Neural crest cell (in vitro differentiated cells): ENCODE data around the gene KRT33B. TPM values are rescaled to one million over a fixed set of nuclear protein-coding genes. Genes with fewer than 3 reads are reported as not detected.
"Not testable (repeated sequence)": the region's sequence is repeated elsewhere in the genome, so short reads cannot be mapped to it uniquely, and the experiment has no call there.

Experiments
- DNase-seq: peaks from one replicate; pipeline ENCODE4 v3.0.0; 2021; ENCODE audit warnings: low read depth, mixed read lengths, low spot score
- H3K27ac Mint-ChIP-seq: one replicate; pipeline ENCODE4 v1.8.0; 2021; ENCODE audit warnings: mild to moderate bottlenecking, mixed read lengths; ENCODE audit not compliant: unreplicated experiment
- H3K27me3 Mint-ChIP-seq: 2 replicates; pipeline ENCODE4 v1.8.0; 2021; ENCODE audit warnings: low read depth, mild to moderate bottlenecking, mixed read lengths
- H3K36me3 Mint-ChIP-seq: 2 replicates; pipeline ENCODE4 v1.8.0; 2021; ENCODE audit warnings: low read depth, mild to moderate bottlenecking, mixed read lengths
- H3K4me1 Mint-ChIP-seq: 2 replicates; pipeline ENCODE4 v1.8.0; 2021; ENCODE audit warnings: mixed read lengths
- H3K4me3 Mint-ChIP-seq: one replicate; pipeline ENCODE4 v1.8.0; 2021; ENCODE audit warnings: mild to moderate bottlenecking, mixed read lengths
- H3K9me3 Mint-ChIP-seq: 2 replicates; pipeline ENCODE4 v1.8.0; 2021; ENCODE audit warnings: mixed read lengths
- total RNA-seq: library from RNA; stranded (reverse); gene quantifications from 2 replicates; pipeline ENCODE4 v1.2.1, GENCODE V29; 2021
- TF ChIP-seq, protein P1 (sequence below): fragments of 200-600 bp; sonication (generic); conservative IDR thresholded peaks from 2 replicates; pipeline ENCODE4 v1.5.0; 2021; ENCODE audit warnings: antibody characterized with exemption, mild to moderate bottlenecking

Gene KRT33B
- total RNA-seq, 1 donor from 2014 or later: not detected

DNA sequence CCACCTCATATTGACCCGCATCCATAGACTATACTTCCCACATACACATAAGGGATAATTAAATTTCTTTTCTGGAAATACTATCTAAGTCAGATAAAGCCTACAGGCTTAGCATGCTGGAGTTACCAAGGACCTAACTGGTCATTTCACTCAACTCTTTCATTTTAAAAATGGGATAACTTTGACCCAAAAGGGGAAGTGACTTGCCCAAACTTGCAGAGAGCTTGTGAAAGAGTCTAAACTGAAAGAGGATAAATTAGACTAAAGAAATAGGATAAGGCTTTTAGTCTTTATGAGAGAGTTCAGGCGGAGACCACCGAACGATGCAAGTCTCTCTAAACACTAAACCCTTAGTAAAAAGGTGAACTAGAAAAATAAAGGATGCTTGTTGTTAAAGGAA, 15.1 kb downstream of the KRT33B start:
- TF ChIP-seq, protein P1, sequence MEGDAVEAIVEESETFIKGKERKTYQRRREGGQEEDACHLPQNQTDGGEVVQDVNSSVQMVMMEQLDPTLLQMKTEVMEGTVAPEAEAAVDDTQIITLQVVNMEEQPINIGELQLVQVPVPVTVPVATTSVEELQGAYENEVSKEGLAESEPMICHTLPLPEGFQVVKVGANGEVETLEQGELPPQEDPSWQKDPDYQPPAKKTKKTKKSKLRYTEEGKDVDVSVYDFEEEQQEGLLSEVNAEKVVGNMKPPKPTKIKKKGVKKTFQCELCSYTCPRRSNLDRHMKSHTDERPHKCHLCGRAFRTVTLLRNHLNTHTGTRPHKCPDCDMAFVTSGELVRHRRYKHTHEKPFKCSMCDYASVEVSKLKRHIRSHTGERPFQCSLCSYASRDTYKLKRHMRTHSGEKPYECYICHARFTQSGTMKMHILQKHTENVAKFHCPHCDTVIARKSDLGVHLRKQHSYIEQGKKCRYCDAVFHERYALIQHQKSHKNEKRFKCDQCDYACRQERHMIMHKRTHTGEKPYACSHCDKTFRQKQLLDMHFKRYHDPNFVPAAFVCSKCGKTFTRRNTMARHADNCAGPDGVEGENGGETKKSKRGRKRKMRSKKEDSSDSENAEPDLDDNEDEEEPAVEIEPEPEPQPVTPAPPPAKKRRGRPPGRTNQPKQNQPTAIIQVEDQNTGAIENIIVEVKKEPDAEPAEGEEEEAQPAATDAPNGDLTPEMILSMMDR: no peak
- Mint-ChIP-seq H3K4me3 (no peak overlapping the region), H3K27ac (no peak overlapping the region), H3K4me1 (no peaks in the 10 kb centered on the region), H3K27me3 (peaks cover 38% of the 10 kb centered on the region), H3K36me3 (no peaks in the 10 kb centered on the region), H3K9me3 (peaks cover 12% of the 10 kb centered on the region)
- no peak for DNase-seq

DNA sequence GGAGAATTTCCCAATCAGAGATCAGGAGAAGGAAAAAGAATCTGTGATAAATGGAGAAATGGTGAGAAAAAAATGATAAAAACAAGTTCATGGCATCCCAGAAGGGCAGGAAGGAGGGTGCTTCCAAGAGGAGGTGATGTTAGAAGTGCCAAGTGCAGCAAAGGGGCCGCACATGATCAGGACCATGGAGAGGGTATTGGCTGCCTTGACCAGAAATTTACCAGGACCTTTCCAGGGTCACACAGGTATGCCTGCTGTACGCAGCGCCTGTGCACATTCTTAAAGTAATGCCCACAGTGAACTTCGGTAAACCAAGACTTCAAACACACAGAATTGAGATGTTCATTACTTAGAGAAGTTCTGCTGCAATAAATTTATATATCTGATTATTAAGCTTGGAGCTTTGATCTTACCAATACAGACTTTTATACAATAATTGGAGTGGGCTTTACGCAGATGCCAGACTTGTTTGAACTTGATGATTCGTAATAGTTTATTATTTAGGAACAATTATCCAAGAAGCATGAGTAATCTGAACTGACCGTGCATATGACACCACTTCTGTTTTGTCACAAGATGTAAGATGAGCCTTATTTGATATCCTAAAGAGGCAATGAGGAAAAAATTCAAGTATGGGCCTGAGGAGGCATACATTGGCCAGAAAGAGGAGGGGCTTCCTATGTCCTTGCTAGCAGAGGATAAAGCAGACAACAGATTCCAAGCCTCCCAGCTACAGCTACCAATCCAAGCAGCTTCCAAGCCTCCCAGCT, 16.8 kb downstream of the KRT33B start:
- Mint-ChIP-seq H3K27me3 (peaks cover 36% of the 10 kb centered on the region), H3K36me3 (no peaks in the 10 kb centered on the region), H3K4me1 (no peaks in the 10 kb centered on the region), H3K9me3 (peaks cover 15% of the 10 kb centered on the region), H3K4me3 (no peak overlapping the region), H3K27ac (no peak overlapping the region)
- DNase-seq: no peak
- TF ChIP-seq, protein P1: no peak

DNA sequence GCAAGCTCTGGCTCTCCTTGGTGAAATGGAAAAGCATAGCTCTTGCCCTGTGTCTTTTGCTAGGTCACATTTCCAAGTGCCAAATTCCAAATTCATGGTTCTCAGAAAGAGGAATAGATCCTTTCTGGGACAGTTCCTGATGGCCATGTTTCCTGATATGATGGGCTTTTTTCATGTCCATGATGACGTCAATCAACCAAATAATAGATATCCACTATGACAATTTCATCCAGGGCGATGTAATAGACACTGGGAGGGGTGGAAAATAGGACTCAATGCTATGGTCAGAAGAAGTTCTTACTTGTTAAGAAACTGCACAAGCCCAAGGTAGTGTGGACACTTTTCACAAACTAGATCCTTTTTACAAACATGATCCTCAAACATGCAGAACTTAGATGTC, 18.4 kb downstream of the KRT33B start:
- H3K27ac Mint-ChIP-seq: no peak overlapping the region
- TF ChIP-seq, protein P1: no peak
- no peaks in the 10 kb centered on the region for H3K4me1 Mint-ChIP-seq
- peaks cover 32% of the 10 kb centered on the region for H3K27me3 Mint-ChIP-seq
- no peak overlapping the region for H3K4me3 Mint-ChIP-seq
- H3K9me3 Mint-ChIP-seq: peaks cover 5% of the 10 kb centered on the region
- no peaks in the 10 kb centered on the region for H3K36me3 Mint-ChIP-seq
- DNase-seq: no peak

DNA sequence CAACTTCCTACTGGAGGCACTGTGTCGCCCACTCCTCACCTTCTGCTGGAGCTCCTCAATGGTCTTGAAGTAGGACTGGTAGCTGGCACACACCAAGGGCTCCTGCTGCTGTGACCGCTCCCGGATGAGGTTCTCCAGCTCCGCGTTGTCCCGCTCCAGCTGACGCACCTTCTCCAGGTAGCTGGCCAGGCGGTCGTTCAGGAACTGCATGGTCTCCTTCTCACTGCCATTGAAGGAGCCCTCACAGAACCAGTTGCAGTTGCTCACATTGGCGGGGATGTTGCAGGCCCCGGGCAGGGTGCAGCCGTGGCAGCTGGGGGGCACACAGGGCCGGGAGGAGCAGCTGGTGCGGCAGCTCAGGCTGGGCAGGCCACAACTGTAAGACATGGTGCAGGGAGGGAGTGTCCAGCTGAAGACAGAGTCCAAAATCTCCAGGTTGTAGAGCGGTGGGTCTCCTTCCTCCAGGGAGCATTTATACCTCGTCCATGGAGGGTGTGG, 19.2 kb downstream of the KRT33B start, which contains the start of gene KRT33A:
TSS of gene KRT33A (minus strand) at position 448 of the 498 bp plus-strand sequence. CDS start at position 387, 61 bp downstream.
- H3K36me3 Mint-ChIP-seq, DNase-seq, H3K4me3 Mint-ChIP-seq, H3K27ac Mint-ChIP-seq, H3K4me1 Mint-ChIP-seq, H3K9me3 Mint-ChIP-seq: not testable (repeated sequence)
- H3K27me3 Mint-ChIP-seq: peaks cover 31% of the 10 kb centered on the region

DNA sequence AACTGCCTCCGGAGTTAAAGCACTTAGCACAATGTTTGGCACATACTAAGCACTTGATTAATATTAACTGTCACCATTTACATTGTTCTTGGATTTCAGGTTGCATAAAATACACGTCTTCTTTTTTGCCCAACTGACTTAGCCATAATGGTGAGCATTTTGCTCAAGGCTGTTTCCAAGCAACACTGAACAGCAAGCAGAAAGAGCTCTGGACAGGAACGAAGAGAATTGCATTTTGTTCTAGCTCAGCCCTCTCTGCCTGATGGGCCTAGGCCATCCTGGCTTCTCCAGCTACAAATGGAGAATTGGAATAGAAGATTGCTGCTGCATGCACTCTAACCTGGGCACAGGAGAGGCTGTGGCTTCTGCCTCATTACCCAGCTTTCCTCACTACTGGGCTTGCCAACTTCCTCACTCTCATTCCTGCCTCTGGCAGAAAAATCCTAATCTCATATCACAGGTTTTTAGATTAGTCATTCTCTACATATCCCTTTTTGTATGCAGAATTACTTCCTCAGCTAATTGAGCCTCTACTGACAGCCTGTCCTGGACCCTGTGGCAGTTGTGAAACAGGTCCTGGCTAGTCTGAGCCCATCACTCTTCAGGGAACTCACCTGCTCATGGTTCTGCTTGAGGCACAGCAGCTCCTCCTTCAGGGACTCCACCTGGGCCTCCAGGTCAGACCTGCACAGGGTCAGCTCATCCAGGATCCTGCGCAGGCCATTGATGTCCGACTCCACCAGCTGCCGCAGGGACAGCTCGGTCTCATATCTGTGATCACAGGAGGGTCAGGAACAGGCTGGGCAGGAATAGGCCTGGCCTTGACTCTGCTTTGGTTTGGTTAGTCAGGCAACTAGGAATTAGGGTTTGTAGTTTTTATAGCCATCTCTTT, 21.5 kb downstream of the KRT33B start:
- Mint-ChIP-seq H3K4me3 (no peak overlapping the region), H3K9me3 (peaks cover 12% of the 10 kb centered on the region), H3K36me3 (peaks cover 3% of the 10 kb centered on the region), H3K27me3 (peaks cover 19% of the 10 kb centered on the region), H3K27ac (no peak overlapping the region), H3K4me1 (peaks cover 3% of the 10 kb centered on the region)
- no peak for DNase-seq
- TF ChIP-seq, protein P1: no peak

DNA sequence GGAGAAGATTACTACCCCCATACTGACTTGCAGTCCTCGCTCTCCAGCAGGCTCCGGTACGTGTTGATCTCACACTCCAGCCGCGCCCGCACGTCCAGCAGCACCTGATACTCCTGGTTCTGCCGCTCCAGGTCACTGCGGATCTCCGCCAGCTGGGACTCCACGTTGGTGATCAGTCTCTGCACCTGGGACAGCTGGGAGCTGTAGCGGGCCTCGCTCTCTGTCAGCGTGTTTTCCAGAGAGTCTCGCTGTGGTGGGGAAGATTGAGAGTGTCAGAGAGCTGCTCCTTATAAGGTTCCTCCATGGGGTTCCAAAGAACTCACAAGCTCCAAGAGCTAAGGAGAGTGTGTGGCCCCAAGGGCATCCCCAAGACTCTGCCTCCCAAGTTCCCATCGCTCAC, 23.2 kb downstream of the KRT33B start:
- DNase-seq, H3K4me3 Mint-ChIP-seq, H3K27ac Mint-ChIP-seq, H3K27me3 Mint-ChIP-seq: not testable (repeated sequence)
- Mint-ChIP-seq H3K36me3 (peaks cover 12% of the 10 kb centered on the region), H3K9me3 (peaks cover 13% of the 10 kb centered on the region), H3K4me1 (peaks cover 10% of the 10 kb centered on the region)
